OCI-LY1 (cell line): ENCODE results near the gene LCP2.

Source experiments
- H2AFZ ChIP-seq: fragments of 200-600 bp; sonication (generic), shearing (Covaris generic); 2 replicates; pipeline ENCODE4 v1.6.0; 2014; ENCODE audit warnings: antibody characterized with exemption, mild to moderate bottlenecking, low read length
- H3F3A ChIP-seq: fragments of 200-600 bp; sonication (generic), shearing (Covaris generic); 2 replicates; pipeline ENCODE4 v1.6.0; 2014; ENCODE audit warnings: mild to moderate bottlenecking, antibody characterized with exemption, low read length, moderate library complexity; ENCODE audit not compliant: insufficient read depth
- H3K27ac ChIP-seq: fragments of 200-600 bp; sonication (generic); 2 replicates; pipeline ENCODE4 v1.5.1; 2014; ENCODE audit warnings: low read length, mixed run types, mild to moderate bottlenecking, low read depth; ENCODE audit not compliant: poor library complexity, severe bottlenecking
- H3K27me3 ChIP-seq: fragments of 200-600 bp; sonication (generic); 2 replicates; pipeline ENCODE4 v1.6.0; 2014; ENCODE audit warnings: antibody characterized with exemption, mild to moderate bottlenecking, low read length, moderate library complexity; ENCODE audit not compliant: insufficient read depth
- H3K36me3 ChIP-seq: fragments of 200-600 bp; sonication (generic); 2 replicates; pipeline ENCODE4 v1.6.1; 2014; ENCODE audit warnings: mild to moderate bottlenecking, antibody characterized with exemption, low read length, moderate library complexity, mixed read lengths; ENCODE audit not compliant: insufficient read depth
- H3K4me1 ChIP-seq: fragments of 200-600 bp; sonication (generic); 2 replicates; pipeline ENCODE4 v1.5.1; 2014; ENCODE audit warnings: mild to moderate bottlenecking, low read length, moderate library complexity; ENCODE audit not compliant: insufficient read depth, severe bottlenecking
- H3K4me2 ChIP-seq: fragments of 200-600 bp; sonication (generic), shearing (Covaris generic); 2 replicates; pipeline ENCODE4 v1.6.1; 2014; ENCODE audit warnings: low read length
- H3K4me3 ChIP-seq: fragments of 200-600 bp; sonication (generic); 2 replicates; pipeline ENCODE4 v1.5.1; 2014; ENCODE audit warnings: low read length, low read depth, mild to moderate bottlenecking, mixed read lengths; ENCODE audit not compliant: poor library complexity, severe bottlenecking
- H3K79me2 ChIP-seq: fragments of 200-600 bp; shearing (Covaris generic); 2 replicates; pipeline ENCODE4 v1.6.1; 2016; ENCODE audit warnings: mixed run types, low read length, mixed read lengths; ENCODE audit not compliant: insufficient read depth
- H3K9ac ChIP-seq: fragments of 200-600 bp; sonication (generic), shearing (Covaris generic); 2 replicates; pipeline ENCODE4 v1.6.1; 2014; ENCODE audit warnings: mild to moderate bottlenecking, low read length, mixed read lengths
- H3K9me2 ChIP-seq: fragments of 200-600 bp; sonication (generic), shearing (Covaris generic); 2 replicates; pipeline ENCODE4 v1.6.1; 2014; ENCODE audit warnings: low read depth, mild to moderate bottlenecking, low read length, mixed read lengths
- H3K9me3 ChIP-seq: fragments of 200-600 bp; shearing (Covaris generic); 2 replicates; pipeline ENCODE4 v1.6.1; 2014; ENCODE audit warnings: low read length, mixed read lengths
- H4K20me1 ChIP-seq: fragments of 200-600 bp; sonication (generic), shearing (Covaris generic); 2 replicates; pipeline ENCODE4 v1.6.0; 2016; ENCODE audit warnings: mild to moderate bottlenecking, low read length; ENCODE audit not compliant: insufficient read depth
- CTCF ChIP-seq: fragments of 200-600 bp; sonication (generic), shearing (Covaris generic); IDR thresholded peaks from 2 replicates; pipeline ENCODE4 v1.5.1; 2017; ENCODE audit warnings: mild to moderate bottlenecking, antibody characterized with exemption, low read length, moderate library complexity, mixed read lengths
- EZH2 ChIP-seq: fragments of 200-600 bp; sonication (generic), shearing (Covaris generic); IDR thresholded peaks from 2 replicates; pipeline ENCODE4 v1.8.0; 2017; ENCODE audit warnings: borderline replicate concordance, mixed run types, mild to moderate bottlenecking, antibody characterized with exemption, low read length, moderate library complexity, mixed read lengths

LCP2 gene

GRCh38 chr5:170296935-170297588 lies 515 bp downstream of the LCP2 start:
- Histone ChIP-seq H3K36me3 (no peaks in the 10 kb centered on the region), H3K4me2 (no peak overlapping the region), H3K9me3 (no peaks in the 10 kb centered on the region), H3K4me1 (no peaks in the 10 kb centered on the region), H3K9ac (no peak overlapping the region), H4K20me1 (no peaks in the 10 kb centered on the region), H3F3A (no peaks in the 10 kb centered on the region), H3K27ac (no peak overlapping the region), H3K4me3 (no peak overlapping the region), H3K9me2 (no peaks in the 10 kb centered on the region), H3K79me2 (no peaks in the 10 kb centered on the region), H2AFZ (no peak overlapping the region), H3K27me3 (peaks cover 3% of the 10 kb centered on the region)
- TF ChIP-seq CTCF (no peak), EZH2 (no peak)

GRCh38 chr5:170296036-170296934 lies 1.3 kb downstream of the LCP2 start:
- H4K20me1 ChIP-seq = no peaks in the 10 kb centered on the region
- H3K36me3 ChIP-seq = no peaks in the 10 kb centered on the region
- H3K9ac ChIP-seq = no peak overlapping the region
- no peak overlapping the region for H3K27ac ChIP-seq
- H3K9me3 ChIP-seq = no peaks in the 10 kb centered on the region
- H3K4me2 ChIP-seq = no peak overlapping the region
- H3K79me2 ChIP-seq = no peaks in the 10 kb centered on the region
- peaks cover 3% of the 10 kb centered on the region for H3K27me3 ChIP-seq
- no peaks in the 10 kb centered on the region for H3K4me1 ChIP-seq
- H3K9me2 ChIP-seq = no peaks in the 10 kb centered on the region
- no peak overlapping the region for H2AFZ ChIP-seq
- TF ChIP-seq CTCF (no peak), EZH2 (no peak)
- H3F3A ChIP-seq = no peaks in the 10 kb centered on the region
- no peak overlapping the region for H3K4me3 ChIP-seq

- Histone ChIP-seq H3K4me2 (no peak overlapping the region), H3K4me3 (no peak overlapping the region), H3F3A (no peaks in the 10 kb centered on the region), H3K9ac (no peak overlapping the region), H4K20me1 (no peaks in the 10 kb centered on the region), H3K27me3 (peaks cover 3% of the 10 kb centered on the region), H3K9me2 (no peaks in the 10 kb centered on the region), H3K36me3 (no peaks in the 10 kb centered on the region), H3K9me3 (no peaks in the 10 kb centered on the region), H2AFZ (no peak overlapping the region), H3K79me2 (no peaks in the 10 kb centered on the region), H3K27ac (no peak overlapping the region), H3K4me1 (no peaks in the 10 kb centered on the region)
- no peak for TF ChIP-seq CTCF
- no peak for TF ChIP-seq EZH2
These were observed 3.0 kb downstream of the LCP2 start for GRCh38 chr5:170294556-170294955.
